Stimulated activated CD4-positive, alpha-beta T cell treated with anti-CD3 and anti-CD28 coated beads, Interleukin-1b, Interleukin-23, amount 100 ng/mL, for 4 hours (primary cell): ENCODE data around the gene MAMDC4.

Experiments
- DNase-seq, 2 donors: peaks; one replicate each; pipeline ENCODE4 v3.0.0-alpha.2; 2020; ENCODE audit warnings: low read depth in 2 of 2

MAMDC4 gene

GRCh38 chr9:136849960-136850865 lies 1.9 kb upstream of the MAMDC4 start:
- DNase-seq: no peak

- DNase-seq: no peak
Observed at GRCh38 chr9:136850866-136851775, 1.0 kb upstream of the MAMDC4 start.

DNA sequence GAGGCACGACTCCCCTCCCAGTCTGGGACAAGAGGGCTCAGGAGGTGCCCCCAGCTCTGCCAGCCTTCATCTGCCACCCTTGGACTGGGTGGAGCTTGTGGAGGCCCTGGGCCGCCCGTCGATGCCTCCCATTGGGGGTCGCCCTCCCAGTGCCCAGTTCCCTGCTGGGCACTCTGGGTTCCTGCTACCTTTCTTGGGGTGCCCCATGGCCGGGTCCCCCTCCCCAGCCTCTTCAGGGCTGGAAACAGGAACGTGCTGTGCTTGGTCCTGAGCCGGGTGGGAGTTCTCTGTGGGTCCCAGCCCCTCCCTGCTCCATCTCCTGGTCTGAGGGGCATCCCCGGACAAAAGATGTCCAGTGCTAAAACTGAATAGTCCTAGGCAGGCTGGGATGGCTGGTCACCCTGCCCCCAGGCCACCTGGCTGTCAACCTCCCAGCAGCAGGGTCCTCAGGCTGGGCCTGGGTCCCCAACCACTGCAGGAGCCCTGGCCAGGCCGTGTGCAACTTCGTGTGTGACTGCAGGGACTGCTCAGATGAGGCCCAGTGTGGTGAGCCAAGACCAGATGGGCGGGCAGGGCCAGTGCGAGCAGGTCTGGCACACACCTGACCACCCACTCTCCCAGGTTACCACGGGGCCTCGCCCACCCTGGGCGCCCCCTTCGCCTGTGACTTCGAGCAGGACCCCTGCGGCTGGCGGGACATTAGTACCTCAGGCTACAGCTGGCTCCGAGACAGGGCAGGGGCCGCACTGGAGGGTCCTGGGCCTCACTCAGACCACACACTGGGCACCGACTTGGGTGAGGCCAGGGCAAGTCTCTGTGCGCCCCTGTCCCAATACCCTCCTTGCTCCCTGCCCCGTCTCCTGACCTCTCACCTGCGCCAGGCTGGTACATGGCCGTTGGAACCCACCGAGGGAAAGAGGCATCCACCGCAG lies 784 bp downstream of the MAMDC4 start:
- no peak for DNase-seq

- DNase-seq: no peak
Observed at GRCh38 chr9:136853596-136854112, 1.5 kb downstream of the MAMDC4 start.

- DNase-seq: no peak
Observed at GRCh38 chr9:136854113-136854841, 2.1 kb downstream of the MAMDC4 start.

- DNase-seq: no peak
Observed at GRCh38 chr9:136854842-136855460, 2.8 kb downstream of the MAMDC4 start.

- DNase-seq: no peak
Observed at GRCh38 chr9:136855461-136856078, 3.4 kb downstream of the MAMDC4 start.

GRCh38 chr9:136856079-136856476 lies 3.9 kb downstream of the MAMDC4 start:
- DNase-seq: no peak

DNA sequence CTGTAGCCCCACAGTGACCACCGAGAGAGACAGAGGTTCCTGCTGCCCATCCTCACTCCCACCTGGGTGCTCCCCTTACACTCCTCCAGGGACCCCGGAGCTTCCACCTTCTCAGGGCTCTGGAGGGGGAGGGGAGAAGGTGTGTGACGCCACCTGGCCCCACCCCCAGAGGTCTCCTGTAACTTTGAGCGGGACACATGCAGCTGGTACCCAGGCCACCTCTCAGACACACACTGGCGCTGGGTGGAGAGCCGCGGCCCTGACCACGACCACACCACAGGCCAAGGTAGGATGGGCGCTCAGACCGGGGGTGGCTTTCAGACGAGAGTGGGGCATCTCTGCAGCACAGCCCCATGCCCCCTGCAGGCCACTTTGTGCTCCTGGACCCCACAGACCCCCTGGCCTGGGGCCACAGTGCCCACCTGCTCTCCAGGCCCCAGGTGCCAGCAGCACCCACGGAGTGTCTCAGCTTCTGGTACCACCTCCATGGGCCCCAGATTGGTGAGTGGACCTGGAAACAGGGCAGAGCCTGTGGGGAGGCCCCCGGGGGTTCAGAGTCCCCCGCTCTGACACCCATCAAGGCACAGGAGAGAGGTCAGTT lies 4.5 kb downstream of the MAMDC4 start:
- no peak for DNase-seq

DNA sequence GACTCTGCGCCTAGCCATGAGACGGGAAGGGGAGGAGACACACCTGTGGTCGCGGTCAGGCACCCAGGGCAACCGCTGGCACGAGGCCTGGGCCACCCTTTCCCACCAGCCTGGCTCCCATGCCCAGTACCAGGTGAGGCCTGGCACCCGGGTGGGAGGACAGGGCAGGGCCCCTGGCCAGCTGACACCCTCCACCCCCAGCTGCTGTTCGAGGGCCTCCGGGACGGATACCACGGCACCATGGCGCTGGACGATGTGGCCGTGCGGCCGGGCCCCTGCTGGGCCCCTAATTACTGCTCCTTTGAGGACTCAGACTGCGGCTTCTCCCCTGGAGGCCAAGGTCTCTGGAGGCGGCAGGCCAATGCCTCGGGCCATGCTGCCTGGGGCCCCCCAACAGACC lies 5.0 kb downstream of the MAMDC4 start:
- no peak for DNase-seq

DNA sequence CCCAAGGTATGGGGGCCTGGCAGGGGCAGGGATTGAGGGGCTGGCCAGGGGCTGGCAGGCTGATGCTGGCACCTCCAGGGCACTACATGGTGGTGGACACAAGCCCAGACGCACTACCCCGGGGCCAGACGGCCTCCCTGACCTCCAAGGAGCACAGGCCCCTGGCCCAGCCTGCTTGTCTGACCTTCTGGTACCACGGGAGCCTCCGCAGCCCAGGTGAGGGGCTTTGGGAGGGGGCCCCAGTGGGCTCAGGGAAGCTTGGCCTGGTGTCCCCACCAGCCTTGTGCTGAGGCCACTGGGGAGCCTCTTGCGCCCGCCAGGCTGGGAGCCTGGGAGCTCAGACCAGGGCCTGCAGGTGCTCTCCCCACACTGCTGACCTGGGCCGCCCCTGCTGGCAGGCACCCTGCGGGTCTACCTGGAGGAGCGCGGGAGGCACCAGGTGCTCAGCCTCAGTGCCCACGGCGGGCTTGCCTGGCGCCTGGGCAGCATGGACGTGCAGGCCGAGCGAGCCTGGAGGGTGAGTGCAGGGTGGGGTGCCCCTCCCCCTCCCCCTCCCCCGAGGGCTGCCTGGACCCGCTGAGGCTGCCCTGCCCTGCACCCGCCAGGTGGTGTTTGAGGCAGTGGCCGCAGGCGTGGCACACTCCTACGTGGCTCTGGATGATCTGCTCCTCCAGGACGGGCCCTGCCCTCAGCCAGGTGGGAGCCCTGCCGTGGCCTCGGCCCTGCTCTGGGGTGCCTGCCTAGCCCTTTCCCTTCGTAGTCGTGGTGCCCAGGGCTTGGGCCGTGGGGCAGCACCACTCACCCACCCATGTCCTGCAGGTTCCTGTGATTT lies 5.7 kb downstream of the MAMDC4 start:
- no peak for DNase-seq

- DNase-seq: no peak
Observed at GRCh38 chr9:136858452-136858843, 6.3 kb downstream of the MAMDC4 start.

GRCh38 chr9:136858844-136859757 lies 7.0 kb downstream of the MAMDC4 start:
- DNase-seq: no peak

- DNase-seq: no peak
Observed at GRCh38 chr9:136860529-136860928, 8.4 kb downstream of the MAMDC4 start.

GRCh38 chr9:136860933-136861873 lies 9.1 kb downstream of the MAMDC4 start:
- DNase-seq: no peak

DNA sequence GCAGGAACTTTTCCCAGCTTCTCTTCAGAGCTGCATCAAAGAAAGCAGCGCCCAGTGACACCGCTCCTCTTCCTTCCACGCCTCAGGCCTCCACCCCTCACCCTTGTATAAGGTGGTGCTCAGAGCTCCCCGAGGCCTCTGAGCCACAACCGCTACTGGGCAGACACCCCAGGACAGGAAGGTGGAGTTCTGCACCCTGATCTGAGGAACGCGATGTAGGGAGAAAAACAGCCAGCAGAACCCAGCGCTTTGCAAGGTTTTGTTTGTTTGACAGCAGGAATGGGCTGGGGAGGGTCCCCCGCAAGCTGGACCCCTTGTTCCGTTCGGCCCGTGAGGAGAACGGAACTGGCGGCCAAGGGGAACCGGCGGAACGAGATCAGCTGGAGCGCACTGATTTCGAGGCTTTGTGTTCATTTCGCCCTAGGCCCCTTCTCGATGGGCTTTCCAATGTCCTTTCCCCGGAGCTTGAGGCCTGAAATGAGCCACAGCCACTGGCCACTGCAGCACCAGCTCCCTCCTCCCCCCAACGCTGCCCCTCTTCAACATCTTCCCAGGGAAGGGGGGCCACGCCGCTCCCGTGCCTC lies 9.8 kb downstream of the MAMDC4 start:
- DNase-seq: no peak
